HepG2 (cell line): ENCODE results near the gene C3orf18. TPM values are rescaled to one million over a fixed set of nuclear protein-coding genes. Genes with fewer than 3 reads are reported as not detected.

Source experiments
- CHD4 ChIP-seq: fragments of 200-600 bp; sonication (generic); IDR thresholded peaks from 2 replicates; pipeline ENCODE4 v1.7.0; 2017; ENCODE audit warnings: mild to moderate bottlenecking, low read length, borderline replicate concordance
- ERF ChIP-seq: IDR thresholded peaks from 2 replicates; pipeline ENCODE4 v1.6.1; 2018; ENCODE audit warnings: missing biosample characterization, missing genetic modification reagents
- GATAD2A ChIP-seq: IDR thresholded peaks from 2 replicates; pipeline ENCODE4 v1.6.1; 2016
- HOXA9 ChIP-seq: sonication (generic); formaldehyde crosslinking; IDR thresholded peaks from 2 replicates; pipeline ENCODE4 v1.8.1; 2022; ENCODE audit warnings: missing genetic modification reagents, mild to moderate bottlenecking, moderate library complexity, borderline replicate concordance
- MED13 ChIP-seq: sonication (generic); formaldehyde crosslinking; IDR thresholded peaks from 2 replicates; pipeline ENCODE4 v1.5.0; 2020; ENCODE audit warnings: missing genetic modification reagents
- NFKBIZ ChIP-seq: IDR thresholded peaks from 2 replicates; pipeline ENCODE4 v1.6.1; 2018; ENCODE audit warnings: missing genetic modification reagents, missing compliant biosample characterization
- SP1 ChIP-seq, 2 experiments: fragments of 450-650 bp in 1 of 2; sonication (generic) in 1 of 2; formaldehyde crosslinking in 1 of 2; IDR thresholded peaks; 2 replicates each; pipeline versions ENCODE4 v1.4.0 to v1.6.1; 2016 to 2020; ENCODE audit warnings: missing genetic modification reagents in 1 of 2
- YEATS4 ChIP-seq: sonication (generic); formaldehyde crosslinking; IDR thresholded peaks from 2 replicates; pipeline ENCODE4 v1.4.0; 2020; ENCODE audit warnings: missing genetic modification reagents, borderline replicate concordance
- ZFP62 ChIP-seq: sonication (generic); formaldehyde crosslinking; IDR thresholded peaks from 2 replicates; pipeline ENCODE4 v1.4.0; 2020; ENCODE audit warnings: missing genetic modification reagents
- ZGPAT ChIP-seq: IDR thresholded peaks from 2 replicates; pipeline ENCODE4 v1.6.1; 2016; ENCODE audit warnings: mild to moderate bottlenecking
- ZNF124 ChIP-seq: sonication (generic); formaldehyde crosslinking; IDR thresholded peaks from 2 replicates; pipeline ENCODE4 v1.4.0; 2020; ENCODE audit warnings: missing genetic modification reagents
- ZNF615 ChIP-seq: sonication (generic); formaldehyde crosslinking; IDR thresholded peaks from 2 replicates; pipeline ENCODE4 v1.5.0; 2020; ENCODE audit warnings: mild to moderate bottlenecking, missing genetic modification reagents, borderline replicate concordance
- ZNF878 ChIP-seq: sonication (generic); formaldehyde crosslinking; IDR thresholded peaks from 2 replicates; pipeline ENCODE4 v1.8.1; 2023; ENCODE audit warnings: mild to moderate bottlenecking, missing genetic modification reagents, moderate library complexity
- polyA plus RNA-seq, 8 experiments: library from polyadenylated mRNA; depleted of rRNA in 3 of 8; stranded (reverse) in 7 of 8; unstranded in 1 of 8; fragments of >200 nt; fragmentation: Illumina TruSeq in 4 of 8; extraction: Trizol in 4 of 8; gene quantifications; 2 replicates each; pipeline versions ENCODE4 v1.2.1 to v1.2.3, GENCODE V29; 2011 to 2016; ENCODE audit warnings: low read depth in 4 of 8, missing spikeins in 1 of 8, mixed read lengths in 1 of 8; ENCODE audit not compliant: insufficient read depth in 1 of 8
- total RNA-seq, 5 experiments: library from RNA; depleted of rRNA; stranded (reverse); fragments of >200 nt; fragmentation: Illumina TruSeq; extraction: Trizol; gene quantifications; 2 replicates each; pipeline ENCODE4 v1.2.3, GENCODE V29; 2016; ENCODE audit warnings: low read depth in 1 of 5
- TF ChIP-seq, protein P1 (sequence below): sonication (generic); formaldehyde crosslinking; IDR thresholded peaks from 2 replicates; pipeline ENCODE4 v1.5.1; 2020; ENCODE audit warnings: missing genetic modification reagents, mild to moderate bottlenecking, borderline replicate concordance

C3orf18 gene
- total and polyA plus RNA-seq, 2 of the 13 experiments (the other 11 are each of a cell fraction or from before 2014, with no cell fraction given), result 1.6 to 4.8 TPM

GRCh38 chr3:50600841-50601591 is 33.5 kb upstream of the C3orf18 start (continued):
- TF ChIP-seq ZNF124 (CRISPR knock-in tag) (0 out of 2 replicates have a peak, but pooled peaks have one; percentile 20), ZFP62 (no peak), GATAD2A (peak; percentile 92), CHD4 (no peak; the same call in 1 of the 2 replicates), ERF (CRISPR knock-in tag) (peak; percentile 56; the same call in 1 of the 2 replicates), NFKBIZ (CRISPR knock-in tag) (peak; percentile 48; the same call in 1 of the 2 replicates), ZGPAT (peak; percentile 81), YEATS4 (no peak; the same call in 1 of the 2 replicates), HOXA9 (no peak), SP1 (IDR thresholded peaks at IDR 0.05) (no peak), SP1 (CRISPR knock-in tag; IDR thresholded peaks at IDR 0.05) (peak; percentile 54), MED13 (CRISPR knock-in tag) (peak; percentile 57; the same call in 1 of the 2 replicates), ZNF878 (0 out of 2 replicates have a peak, but pooled peaks have one; percentile 45), ZNF615 (0 out of 2 replicates have a peak, but pooled peaks have one; percentile 56)
- TF ChIP-seq, protein P1, sequence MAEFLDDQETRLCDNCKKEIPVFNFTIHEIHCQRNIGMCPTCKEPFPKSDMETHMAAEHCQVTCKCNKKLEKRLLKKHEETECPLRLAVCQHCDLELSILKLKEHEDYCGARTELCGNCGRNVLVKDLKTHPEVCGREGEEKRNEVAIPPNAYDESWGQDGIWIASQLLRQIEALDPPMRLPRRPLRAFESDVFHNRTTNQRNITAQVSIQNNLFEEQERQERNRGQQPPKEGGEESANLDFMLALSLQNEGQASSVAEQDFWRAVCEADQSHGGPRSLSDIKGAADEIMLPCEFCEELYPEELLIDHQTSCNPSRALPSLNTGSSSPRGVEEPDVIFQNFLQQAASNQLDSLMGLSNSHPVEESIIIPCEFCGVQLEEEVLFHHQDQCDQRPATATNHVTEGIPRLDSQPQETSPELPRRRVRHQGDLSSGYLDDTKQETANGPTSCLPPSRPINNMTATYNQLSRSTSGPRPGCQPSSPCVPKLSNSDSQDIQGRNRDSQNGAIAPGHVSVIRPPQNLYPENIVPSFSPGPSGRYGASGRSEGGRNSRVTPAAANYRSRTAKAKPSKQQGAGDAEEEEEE (CRISPR knock-in tag), result 0 out of 2 replicates have a peak, but pooled peaks have one; percentile 49
